Myocyte (in vitro differentiated cells): ENCODE results near the gene GRAMD1A. TPM values are rescaled to one million over a fixed set of nuclear protein-coding genes. Genes with fewer than 3 reads are reported as not detected.
A peak's percentile ranks its signal among the peaks of the same experiment; 100 is the strongest.
"Not testable (repeated sequence)": the region's sequence is repeated elsewhere in the genome, so short reads cannot be mapped to it uniquely, and the experiment has no call there.

Experiments
- DNase-seq: peaks from one replicate; pipeline ENCODE4 v3.0.0-alpha.2; 2012; ENCODE audit warnings: low read depth
- total RNA-seq: library from RNA; depleted of rRNA; stranded (reverse); fragments of >200 nt; gene quantifications from 2 replicates; pipeline ENCODE4 v1.2.3, GENCODE V29; 2014

The GRAMD1A gene
- total RNA-seq, 1 donor from 2014 or later, result 19.5 TPM

DNA sequence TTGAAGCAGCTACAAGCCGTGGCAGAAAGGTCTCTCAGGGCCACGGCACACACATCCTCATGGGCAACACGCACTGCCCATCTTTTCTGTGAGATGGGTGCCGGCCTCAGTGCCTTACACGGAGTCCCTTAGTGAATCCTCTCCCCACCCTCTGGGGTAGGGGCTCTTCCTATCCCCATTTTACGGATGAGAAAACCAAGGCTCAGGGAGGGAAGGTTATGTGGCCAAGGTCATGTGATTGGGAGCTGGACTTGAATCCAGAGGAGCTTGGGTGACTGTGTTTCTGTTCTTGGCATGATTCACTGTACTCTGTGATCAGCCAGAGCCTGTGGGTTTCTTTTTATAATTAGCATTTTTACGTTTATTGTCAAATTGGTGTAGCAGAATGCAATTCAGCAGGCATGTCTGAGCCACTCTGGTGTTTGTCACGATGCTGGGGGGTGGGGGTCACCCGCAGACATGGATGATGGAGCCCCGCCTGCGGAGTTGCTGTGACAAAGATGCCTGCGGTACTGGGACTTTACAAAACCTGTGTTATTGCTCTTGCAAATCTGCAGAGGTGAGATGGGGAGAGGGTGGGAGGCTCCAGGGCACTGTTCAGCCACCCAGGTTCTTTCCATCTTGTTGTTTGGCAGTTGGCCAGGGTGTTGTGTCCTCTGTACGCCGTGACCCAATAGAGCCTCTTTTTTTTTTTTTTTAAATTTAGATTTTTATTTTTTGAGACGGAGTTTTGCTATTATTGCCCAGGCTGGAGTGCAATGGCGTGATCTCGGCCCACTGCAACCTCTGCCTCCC is 34.7 kb downstream of the GRAMD1A start:
- DNase-seq, result no peak

DNA sequence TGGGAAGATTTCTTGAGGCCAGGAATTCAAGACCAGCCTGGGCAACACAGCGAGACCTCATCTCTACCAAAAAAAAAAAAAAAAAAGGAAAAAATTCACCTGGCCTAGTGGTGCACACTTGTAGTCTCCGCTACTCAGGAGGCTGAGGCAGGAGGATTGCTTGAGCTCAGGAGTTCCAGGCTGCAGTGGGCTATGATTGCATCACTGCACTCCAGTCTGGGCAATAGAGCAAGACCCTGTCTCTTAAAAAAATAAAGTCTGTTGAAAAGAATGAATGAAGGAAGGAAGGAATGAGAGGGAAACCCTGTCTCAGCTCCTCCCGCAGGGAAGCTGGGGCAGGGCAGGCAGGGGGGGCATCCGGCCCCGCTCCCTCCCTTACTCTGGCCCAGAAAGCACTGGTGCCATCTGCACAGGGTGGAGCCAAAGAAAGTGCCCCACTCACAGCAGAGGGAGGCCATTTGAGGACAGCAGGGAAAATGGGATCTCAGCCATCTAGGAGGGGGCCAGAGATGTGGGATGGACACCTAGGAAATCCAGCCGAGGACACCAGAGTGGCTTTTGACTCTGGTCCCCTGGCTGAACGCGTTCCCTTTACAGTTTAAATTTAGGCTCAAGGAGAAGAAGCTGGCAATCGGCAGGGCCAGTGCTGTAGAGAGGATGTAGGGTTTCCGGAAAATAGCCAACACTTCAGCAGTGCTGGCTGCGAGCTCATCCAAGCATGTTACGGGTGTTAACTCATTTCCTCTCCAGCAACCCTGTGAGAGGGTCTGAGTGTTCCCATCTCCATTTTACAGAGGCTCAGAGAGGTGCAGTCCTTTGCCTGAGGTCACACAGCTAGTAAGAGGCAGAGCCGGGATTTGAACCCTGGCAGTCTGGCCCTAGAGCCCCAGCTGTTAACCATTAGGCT is 37.8 kb downstream of the GRAMD1A start:
- no peak for DNase-seq

- no peak for DNase-seq
Observed at GRCh38 chr19:35038623-35039512, 38.7 kb downstream of the GRAMD1A start.

DNA sequence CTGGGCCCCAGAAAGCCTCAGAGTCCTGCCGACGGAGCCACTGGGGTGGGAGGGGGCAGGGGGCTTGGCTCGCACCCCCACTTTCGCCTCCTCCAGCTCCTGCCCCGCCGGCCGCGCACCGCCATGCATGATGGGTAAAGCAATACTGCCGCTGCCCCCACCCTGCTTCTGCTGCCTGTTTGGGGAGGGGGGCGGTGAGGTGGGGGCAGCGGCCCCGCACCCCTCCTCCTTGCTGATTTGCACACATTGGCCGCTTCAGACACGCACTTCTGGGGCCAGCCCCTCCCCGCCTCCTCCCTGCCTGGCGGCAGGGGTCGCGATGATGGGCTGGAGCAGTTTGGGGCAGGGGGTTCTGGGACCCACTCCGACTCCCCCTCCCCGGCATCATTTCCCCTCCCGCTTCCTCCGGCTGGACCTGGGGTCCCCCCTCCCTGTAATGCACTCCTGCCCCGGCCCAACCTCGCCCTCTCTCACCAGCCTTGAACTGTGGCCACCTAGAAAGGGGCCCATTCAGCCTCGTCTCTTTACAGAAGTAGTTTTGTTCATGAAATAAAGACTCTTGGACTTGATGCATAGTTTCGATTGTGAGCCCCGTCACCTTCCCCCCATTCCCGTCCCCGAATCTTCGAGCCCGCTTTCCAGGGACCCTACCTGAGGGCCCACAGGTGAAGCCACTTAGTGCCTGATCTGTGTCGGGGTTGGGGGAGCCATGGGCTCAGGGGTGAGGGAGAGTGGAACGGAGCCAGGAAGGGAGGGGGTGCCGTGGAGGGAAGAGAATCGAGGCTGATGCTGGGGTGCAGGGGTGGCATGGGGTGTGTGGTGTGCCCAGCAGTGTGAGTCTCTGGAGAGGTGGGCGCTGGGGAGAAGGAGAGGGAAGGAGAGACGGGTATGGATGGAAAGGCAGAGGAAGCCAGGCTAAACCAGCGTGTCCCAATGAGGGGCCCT is 40.0 kb downstream of the GRAMD1A start:
- DNase-seq, result no peak

GRCh38 chr19:35040826-35041547 is 40.9 kb downstream of the GRAMD1A start:
- peak; percentile 21 for DNase-seq

GRCh38 chr19:35041548-35042055 is 41.5 kb downstream of the GRAMD1A start, which contains the start of gene HPN:
HPN (plus strand) TSS chr19:35041721; CDS start chr19:35042507, 786 bp downstream.
- DNase-seq, result no peak

GRCh38 chr19:35042056-35042730 is 42.1 kb downstream of the GRAMD1A start:
- DNase-seq, result no peak

DNA sequence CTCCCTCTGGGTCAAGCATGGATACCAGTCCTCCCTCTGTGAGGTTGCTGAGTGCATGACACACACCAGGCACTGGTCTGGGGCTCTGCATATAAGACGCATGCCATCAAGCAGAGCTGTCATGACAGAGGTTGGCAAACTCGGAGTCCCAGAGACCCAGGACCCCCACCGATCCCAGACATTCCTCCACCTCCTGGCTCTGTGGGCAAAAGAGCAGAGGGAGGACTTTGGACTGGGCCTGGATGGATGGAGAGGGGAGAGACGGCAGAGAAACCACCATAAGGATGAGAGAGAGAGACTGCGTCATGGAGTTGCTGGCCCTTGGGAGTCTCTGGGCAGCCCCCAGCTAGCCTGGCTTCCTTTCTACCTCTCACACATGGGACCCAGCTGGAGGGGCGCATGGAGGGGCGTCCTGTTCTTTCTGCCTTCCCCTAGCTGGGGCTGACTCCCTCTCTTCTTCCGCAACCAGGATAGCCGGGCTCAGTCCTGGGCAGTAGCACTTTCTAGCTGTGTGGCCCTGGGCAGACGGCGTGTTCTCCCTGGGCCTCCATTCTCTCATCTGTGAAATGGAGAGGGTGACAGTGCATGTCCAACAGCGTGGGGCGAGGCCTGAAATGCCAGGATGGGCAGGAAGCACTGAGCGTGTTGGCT is 43.0 kb downstream of the GRAMD1A start:
- no peak for DNase-seq

DNA sequence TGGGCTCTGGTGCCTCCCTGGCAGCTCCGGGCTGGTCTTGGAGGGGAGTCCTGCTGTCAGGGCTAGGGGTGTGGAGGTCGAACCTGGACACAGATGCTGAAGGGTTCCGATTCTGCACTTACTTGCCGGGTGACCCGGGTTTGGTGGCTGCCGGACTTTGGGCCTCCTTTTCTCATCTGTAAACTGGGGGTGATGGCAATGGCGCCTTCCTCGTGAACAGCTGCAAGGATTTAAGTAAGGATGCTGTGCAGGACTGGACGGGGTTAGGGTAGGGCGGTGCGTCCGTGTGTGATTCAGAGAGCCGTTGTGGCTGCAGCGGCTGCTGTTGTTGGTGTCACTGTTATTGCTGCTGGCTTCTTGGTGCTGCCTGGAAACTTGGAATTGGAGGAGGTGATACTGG is 43.8 kb downstream of the GRAMD1A start:
- peak; percentile 47 for DNase-seq

DNA sequence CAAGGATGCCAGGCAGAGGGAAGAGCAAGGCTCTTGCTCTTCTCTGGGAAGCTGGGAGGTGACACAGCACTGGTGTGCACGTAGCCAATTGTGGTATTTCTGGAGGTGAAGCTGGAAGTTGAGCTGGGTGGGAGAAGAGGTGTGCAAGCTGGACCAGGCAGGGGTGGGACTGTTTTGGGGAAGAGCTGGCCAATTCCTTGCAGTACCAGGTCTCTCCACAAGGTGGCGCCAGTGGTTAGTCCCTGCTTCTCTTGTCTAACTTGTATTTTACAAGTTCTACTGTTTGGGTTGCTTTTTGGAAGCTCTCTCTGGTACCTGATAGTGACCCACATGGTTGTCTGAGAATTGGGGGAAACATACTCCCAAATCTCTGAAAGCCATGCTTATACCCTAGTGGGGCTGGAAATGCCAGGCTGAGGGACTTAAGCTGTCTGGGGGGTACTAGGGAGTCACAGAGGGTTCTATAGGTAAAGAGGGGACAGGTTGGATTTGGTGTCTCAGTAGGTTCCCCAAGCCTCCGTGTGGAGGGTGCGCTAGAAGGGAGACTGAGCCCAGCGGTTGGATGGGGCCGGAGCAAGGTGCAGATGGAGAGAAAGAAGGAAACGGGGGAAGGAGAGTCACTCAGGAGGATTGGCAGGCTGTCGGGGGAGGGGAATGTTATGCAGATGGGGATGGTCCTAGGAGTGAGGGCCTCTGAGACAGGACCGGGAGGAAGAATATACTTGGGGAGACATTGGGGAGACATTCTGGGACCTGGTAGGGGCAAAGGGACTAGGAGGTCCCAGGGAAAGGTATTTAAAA is 44.4 kb downstream of the GRAMD1A start:
- DNase-seq, result peak; percentile 65

GRCh38 chr19:35045667-35046300 is 45.7 kb downstream of the GRAMD1A start:
- DNase-seq, result peak; percentile 54

GRCh38 chr19:35046461-35046860 is 46.3 kb downstream of the GRAMD1A start:
- DNase-seq, result no peak

DNA sequence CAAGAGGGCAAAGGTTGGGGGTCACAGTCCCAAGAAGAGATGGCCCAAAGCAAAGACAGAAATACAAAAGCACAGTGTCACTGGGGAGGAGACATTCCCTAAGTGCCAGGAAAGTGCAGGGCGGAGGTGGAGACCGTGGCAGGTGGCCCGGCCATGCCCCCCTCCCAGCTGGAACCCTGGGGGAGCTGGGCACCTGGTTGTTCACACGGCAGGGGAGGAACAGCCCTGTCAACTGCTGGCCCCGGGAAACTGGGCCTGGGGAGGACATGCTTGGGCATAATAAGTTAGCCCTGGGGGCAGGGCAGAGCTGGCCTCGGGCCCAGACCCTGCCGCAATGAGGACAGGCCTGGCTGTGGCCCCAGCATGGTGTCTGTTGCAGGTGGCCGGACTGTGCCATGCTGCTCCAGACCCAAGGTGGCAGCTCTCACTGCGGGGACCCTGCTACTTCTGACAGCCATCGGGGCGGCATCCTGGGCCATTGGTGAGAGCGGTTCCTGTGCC is 48.8 kb downstream of the GRAMD1A start:
- DNase-seq, result peak; percentile 36

DNA sequence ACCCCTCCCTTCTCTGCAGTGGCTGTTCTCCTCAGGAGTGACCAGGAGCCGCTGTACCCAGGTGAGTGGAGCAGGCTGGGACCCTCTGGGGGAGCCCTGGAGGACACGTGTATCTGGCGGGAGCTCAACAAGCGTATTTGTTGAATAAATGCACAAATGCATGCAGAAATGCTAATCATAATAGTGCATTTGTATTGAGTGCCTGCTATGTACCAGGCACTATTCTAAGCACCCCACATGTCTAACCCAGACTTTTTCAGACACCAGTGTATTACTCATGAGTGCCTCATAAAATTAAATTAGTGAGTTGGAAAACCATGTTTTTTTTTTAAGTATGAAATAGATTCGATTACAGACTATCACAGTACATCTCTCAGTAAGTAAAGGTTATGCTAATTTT is 49.3 kb downstream of the GRAMD1A start:
- no peak for DNase-seq

- not testable (repeated sequence) for DNase-seq
Observed at GRCh38 chr19:35050662-35051061, 50.5 kb downstream of the GRAMD1A start.

GRCh38 chr19:35051268-35051667 is 51.1 kb downstream of the GRAMD1A start:
- not testable (repeated sequence) for DNase-seq
